Measurements from ENCODE around the gene TMEM72.

Gene TMEM72

GRCh38 chr10:44911951-44912350 is 814 bp downstream of the TMEM72 start:
- Histone ChIP-seq H2BK120ac (ENCODE audit: insufficient read depth, low read length, poor library complexity) (no peak overlapping the region), H4K12ac (ENCODE audit: low read depth, low read length) (no peak overlapping the region), H3K4me3 (ENCODE audit: low read depth, low read length) (no peak overlapping the region), H3K4me1 (ENCODE audit: control insufficient read depth in 1 of 2, insufficient read depth in 2 of 2, low read length in 2 of 2) (peaks cover 26 to 29% of the 10 kb centered on the region in 2 experiments), H2BK5ac (ENCODE audit: low read depth, low read length, poor library complexity) (no peak overlapping the region), H2AK5ac (ENCODE audit: low read length) (no peak overlapping the region), H4K8ac (ENCODE audit: low read depth, low read length) (no peak overlapping the region), H3K79me1 (ENCODE audit: low read length) (peaks cover 2% of the 10 kb centered on the region), H3K36me3 (ENCODE audit: control insufficient read depth in 1 of 2, insufficient read depth in 2 of 2, low read length in 2 of 2) (no peaks in the 10 kb centered on the region), H2BK12ac (ENCODE audit: low read length) (no peak overlapping the region), H3K14ac (ENCODE audit: low read length) (no peak overlapping the region), H3K4me2 (ENCODE audit: low read length) (no peak overlapping the region), H3K27me3 (ENCODE audit: insufficient read depth, low read length) (no peaks in the 10 kb centered on the region), H3K18ac (ENCODE audit: low read length) (no peak overlapping the region), H3K79me2 (ENCODE audit: control insufficient read depth, insufficient read depth, low read length, poor library complexity) (no peaks in the 10 kb centered on the region), H4K91ac (ENCODE audit: low read depth, low read length) (peak overlapping the region; percentile 21), H3K23ac (ENCODE audit: low read length) (no peak overlapping the region), H3K4ac (ENCODE audit: low read depth, low read length) (no peak overlapping the region), H3K9me3 (ENCODE audit: insufficient read depth, low read depth, low read length) (no peaks in the 10 kb centered on the region), H3K27ac (ENCODE audit: low read depth, low read length) (no peak overlapping the region), H3K9ac (ENCODE audit: low read length) (no peak overlapping the region), H2AFZ (ENCODE audit: insufficient read depth, low read length, poor library complexity) (no peak overlapping the region)
- WGBS (ENCODE audit: extremely low coverage, insufficient coverage, insufficient read length), result no CpG with 5 or more reads among the region's 3 CpGs
- DNase-seq, result no peak

- H3K79me2 ChIP-seq (ENCODE audit: control insufficient read depth, insufficient read depth, low read length, poor library complexity), result no peaks in the 10 kb centered on the region
- no peaks in the 10 kb centered on the region for H3K27me3 ChIP-seq (ENCODE audit: insufficient read depth, low read length)
- no peaks in the 10 kb centered on the region for H3K9me3 ChIP-seq (ENCODE audit: insufficient read depth, low read depth, low read length)
- no peak overlapping the region for H3K4me3 ChIP-seq (ENCODE audit: low read depth, low read length)
- H2BK5ac ChIP-seq (ENCODE audit: low read depth, low read length, poor library complexity), result no peak overlapping the region
- H2AK5ac ChIP-seq (ENCODE audit: low read length), result no peak overlapping the region
- no peak overlapping the region for H2BK12ac ChIP-seq (ENCODE audit: low read length)
- no peak overlapping the region for H2BK120ac ChIP-seq (ENCODE audit: insufficient read depth, low read length, poor library complexity)
- no peak overlapping the region for H3K14ac ChIP-seq (ENCODE audit: low read length)
- no peak overlapping the region for H3K18ac ChIP-seq (ENCODE audit: low read length)
- no peaks in the 10 kb centered on the region for H3K79me1 ChIP-seq (ENCODE audit: low read length)
- no CpG with 5 or more reads among the region's 12 CpGs for WGBS (ENCODE audit: extremely low coverage, insufficient coverage, insufficient read length)
- DNase-seq, result no peak
- peaks cover 17 to 20% of the 10 kb centered on the region in 2 experiments for H3K4me1 ChIP-seq (ENCODE audit: control insufficient read depth in 1 of 2, insufficient read depth in 2 of 2, low read length in 2 of 2)
- H3K36me3 ChIP-seq (ENCODE audit: control insufficient read depth in 1 of 2, insufficient read depth in 2 of 2, low read length in 2 of 2), result no peaks in the 10 kb centered on the region
- H4K12ac ChIP-seq (ENCODE audit: low read depth, low read length), result no peak overlapping the region
- H3K4ac ChIP-seq (ENCODE audit: low read depth, low read length), result no peak overlapping the region
- no peak overlapping the region for H3K23ac ChIP-seq (ENCODE audit: low read length)
- H4K91ac ChIP-seq (ENCODE audit: low read depth, low read length), result no peak overlapping the region
- H3K4me2 ChIP-seq (ENCODE audit: low read length), result no peak overlapping the region
- H3K27ac ChIP-seq (ENCODE audit: low read depth, low read length), result no peak overlapping the region
- no peak overlapping the region for H3K9ac ChIP-seq (ENCODE audit: low read length)
- no peak overlapping the region for H4K8ac ChIP-seq (ENCODE audit: low read depth, low read length)
- H2AFZ ChIP-seq (ENCODE audit: insufficient read depth, low read length, poor library complexity), result no peak overlapping the region
Measured at GRCh38 chr10:44913350-44914081, 2.4 kb downstream of the TMEM72 start.

GRCh38 chr10:44914891-44915290 is 3.8 kb downstream of the TMEM72 start:
- Histone ChIP-seq H3K9me3 (ENCODE audit: insufficient read depth, low read depth, low read length) (no peaks in the 10 kb centered on the region), H4K8ac (ENCODE audit: low read depth, low read length) (no peak overlapping the region), H3K18ac (ENCODE audit: low read length) (no peak overlapping the region), H3K23ac (ENCODE audit: low read length) (no peak overlapping the region), H4K12ac (ENCODE audit: low read depth, low read length) (no peak overlapping the region), H2AFZ (ENCODE audit: insufficient read depth, low read length, poor library complexity) (no peak overlapping the region), H3K36me3 (ENCODE audit: control insufficient read depth in 1 of 2, insufficient read depth in 2 of 2, low read length in 2 of 2) (no peaks in the 10 kb centered on the region), H3K79me2 (ENCODE audit: control insufficient read depth, insufficient read depth, low read length, poor library complexity) (no peaks in the 10 kb centered on the region), H3K4me2 (ENCODE audit: low read length) (no peak overlapping the region), H2BK12ac (ENCODE audit: low read length) (no peak overlapping the region), H3K27ac (ENCODE audit: low read depth, low read length) (no peak overlapping the region), H2BK5ac (ENCODE audit: low read depth, low read length, poor library complexity) (no peak overlapping the region), H2AK5ac (ENCODE audit: low read length) (no peak overlapping the region), H3K9ac (ENCODE audit: low read length) (no peak overlapping the region), H4K91ac (ENCODE audit: low read depth, low read length) (no peak overlapping the region), H3K4me3 (ENCODE audit: low read depth, low read length) (no peak overlapping the region), H3K14ac (ENCODE audit: low read length) (no peak overlapping the region), H3K79me1 (ENCODE audit: low read length) (no peaks in the 10 kb centered on the region), H3K27me3 (ENCODE audit: insufficient read depth, low read length) (no peaks in the 10 kb centered on the region), H3K4ac (ENCODE audit: low read depth, low read length) (no peak overlapping the region), H2BK120ac (ENCODE audit: insufficient read depth, low read length, poor library complexity) (no peak overlapping the region), H3K4me1 (ENCODE audit: control insufficient read depth in 1 of 2, insufficient read depth in 2 of 2, low read length in 2 of 2) (peaks cover 11 to 15% of the 10 kb centered on the region in 2 experiments)
- no peak for DNase-seq
- WGBS (ENCODE audit: extremely low coverage, insufficient coverage, insufficient read length), result no CpG with 5 or more reads among the region's 2 CpGs

- H2BK12ac ChIP-seq (ENCODE audit: low read length), result no peak overlapping the region
- no peak overlapping the region for H4K8ac ChIP-seq (ENCODE audit: low read depth, low read length)
- no peak overlapping the region for H4K91ac ChIP-seq (ENCODE audit: low read depth, low read length)
- no peak overlapping the region for H3K27ac ChIP-seq (ENCODE audit: low read depth, low read length)
- H4K12ac ChIP-seq (ENCODE audit: low read depth, low read length), result no peak overlapping the region
- H3K18ac ChIP-seq (ENCODE audit: low read length), result no peak overlapping the region
- no peaks in the 10 kb centered on the region for H3K36me3 ChIP-seq (ENCODE audit: control insufficient read depth in 1 of 2, insufficient read depth in 2 of 2, low read length in 2 of 2)
- H3K79me2 ChIP-seq (ENCODE audit: control insufficient read depth, insufficient read depth, low read length, poor library complexity), result no peaks in the 10 kb centered on the region
- no peak overlapping the region for H2BK120ac ChIP-seq (ENCODE audit: insufficient read depth, low read length, poor library complexity)
- no peak overlapping the region for H2BK5ac ChIP-seq (ENCODE audit: low read depth, low read length, poor library complexity)
- H3K23ac ChIP-seq (ENCODE audit: low read length), result no peak overlapping the region
- no CpG with 5 or more reads among the region's 2 CpGs for WGBS (ENCODE audit: extremely low coverage, insufficient coverage, insufficient read length)
- H3K27me3 ChIP-seq (ENCODE audit: insufficient read depth, low read length), result no peaks in the 10 kb centered on the region
- no peak overlapping the region for H2AK5ac ChIP-seq (ENCODE audit: low read length)
- no peak for DNase-seq
- H3K79me1 ChIP-seq (ENCODE audit: low read length), result no peaks in the 10 kb centered on the region
- no peaks in the 10 kb centered on the region for H3K9me3 ChIP-seq (ENCODE audit: insufficient read depth, low read depth, low read length)
- H3K4me3 ChIP-seq (ENCODE audit: low read depth, low read length), result no peak overlapping the region
- no peak overlapping the region for H3K14ac ChIP-seq (ENCODE audit: low read length)
- H3K4ac ChIP-seq (ENCODE audit: low read depth, low read length), result no peak overlapping the region
- H3K4me2 ChIP-seq (ENCODE audit: low read length), result no peak overlapping the region
- H3K4me1 ChIP-seq (ENCODE audit: control insufficient read depth in 1 of 2, insufficient read depth in 2 of 2, low read length in 2 of 2), result peaks cover 8 to 12% of the 10 kb centered on the region in 2 experiments
- no peak overlapping the region for H2AFZ ChIP-seq (ENCODE audit: insufficient read depth, low read length, poor library complexity)
- H3K9ac ChIP-seq (ENCODE audit: low read length), result no peak overlapping the region
Measured at GRCh38 chr10:44916429-44916828, 5.3 kb downstream of the TMEM72 start.

Data from trophoblast cell (in vitro differentiated cells and primary cell).